HG03432 (cell line): ENCODE measurements around the gene TDRD9.
"Not testable (repeated sequence)": the region's sequence is repeated elsewhere in the genome, so short reads cannot be mapped to it uniquely, and the experiment has no call there.

Experiments
- ATAC-seq: cut with Tn5 transposase; IDR thresholded peaks from one replicate; pipeline ENCODE4 v1.9.1; 2021; ENCODE audit warnings: mild to moderate bottlenecking, moderate library complexity; ENCODE audit not compliant: unreplicated experiment

Gene TDRD9

GRCh38 chr14:103928011-103928890 lies at the start of gene TDRD9:
TDRD9 (plus strand) TSS chr14:103928456; CDS start chr14:103928510, 54 bp downstream.
- ATAC-seq: no peak

GRCh38 chr14:103879118-103879569 lies 49.1 kb upstream of the TDRD9 start:
- ATAC-seq: no peak

GRCh38 chr14:103879570-103880347 lies 48.5 kb upstream of the TDRD9 start:
- ATAC-seq: no peak

- no peak for ATAC-seq
Measured at GRCh38 chr14:103880348-103881267, 47.6 kb upstream of the TDRD9 start.

- ATAC-seq: no peak
Measured at GRCh38 chr14:103881268-103882201, 46.7 kb upstream of the TDRD9 start.

- ATAC-seq: no peak
Measured at GRCh38 chr14:103882503-103883262, 45.6 kb upstream of the TDRD9 start.

GRCh38 chr14:103883263-103883523 lies 45.1 kb upstream of the TDRD9 start:
- ATAC-seq: no peak

- no peak for ATAC-seq
Measured at GRCh38 chr14:103884854-103885253, 43.4 kb upstream of the TDRD9 start.

- ATAC-seq: no peak
Measured at GRCh38 chr14:103885509-103885932, 42.7 kb upstream of the TDRD9 start.

- ATAC-seq: no peak
Measured at GRCh38 chr14:103886304-103887169, 41.7 kb upstream of the TDRD9 start.

GRCh38 chr14:103887170-103887501 lies 41.1 kb upstream of the TDRD9 start:
- ATAC-seq: no peak

- no peak for ATAC-seq
Measured at GRCh38 chr14:103887557-103888115, 40.6 kb upstream of the TDRD9 start.

- ATAC-seq: not testable (repeated sequence)
Measured at GRCh38 chr14:103889002-103889312, 39.3 kb upstream of the TDRD9 start.

- ATAC-seq: no peak
Measured at GRCh38 chr14:103889313-103890051, 38.8 kb upstream of the TDRD9 start.

GRCh38 chr14:103890052-103890371 lies 38.2 kb upstream of the TDRD9 start:
- ATAC-seq: no peak

GRCh38 chr14:103890821-103891666 lies 37.2 kb upstream of the TDRD9 start:
- ATAC-seq: no peak
